HEK293T (cell line): ENCODE data around the gene DDI2.

Source experiments
- ARNT ChIP-seq: fragments of 450-650 bp; IDR thresholded peaks from 2 replicates; pipeline ENCODE4 v1.6.1; 2017; ENCODE audit warnings: mild to moderate bottlenecking
- BHLHE40 ChIP-seq: fragments of 450-650 bp; IDR thresholded peaks from 2 replicates; pipeline ENCODE4 v1.6.1; 2016; ENCODE audit warnings: mild to moderate bottlenecking, moderate library complexity, borderline replicate concordance
- CTBP1 ChIP-seq: fragments of 450-650 bp; IDR thresholded peaks from 2 replicates; pipeline ENCODE4 v1.6.1; 2016; ENCODE audit warnings: borderline replicate concordance
- FOXA1 ChIP-seq: fragments of 450-650 bp; IDR thresholded peaks from 2 replicates; pipeline ENCODE4 v1.6.1; 2016; ENCODE audit warnings: mild to moderate bottlenecking
- FOXK2 ChIP-seq: fragments of 450-650 bp; IDR thresholded peaks from 2 replicates; pipeline ENCODE4 v1.6.1; 2016; ENCODE audit warnings: mild to moderate bottlenecking
- FOXM1 ChIP-seq: fragments of 450-650 bp; IDR thresholded peaks from 2 replicates; pipeline ENCODE4 v1.6.1; 2017; ENCODE audit warnings: mild to moderate bottlenecking, borderline replicate concordance
- HDGF ChIP-seq: fragments of 450-650 bp; IDR thresholded peaks from 2 replicates; pipeline ENCODE4 v1.6.1; 2017; ENCODE audit warnings: antibody characterized with exemption, borderline replicate concordance
- LEF1 ChIP-seq: fragments of 450-650 bp; IDR thresholded peaks from 2 replicates; pipeline ENCODE4 v1.6.1; 2017; ENCODE audit warnings: mild to moderate bottlenecking, borderline replicate concordance
- NFRKB ChIP-seq: fragments of 450-650 bp; IDR thresholded peaks from 2 replicates; pipeline ENCODE4 v1.6.1; 2016; ENCODE audit warnings: mild to moderate bottlenecking, moderate library complexity
- PKNOX1 ChIP-seq: fragments of 450-650 bp; IDR thresholded peaks from 2 replicates; pipeline ENCODE4 v1.6.1; 2016
- SP1 ChIP-seq: fragments of 450-650 bp; IDR thresholded peaks from 2 replicates; pipeline ENCODE4 v1.6.1; 2017
- SUZ12 ChIP-seq: fragments of 450-650 bp; IDR thresholded peaks from 2 replicates; pipeline ENCODE4 v1.6.1; 2016; ENCODE audit warnings: mild to moderate bottlenecking
- TARDBP ChIP-seq: fragments of 450-650 bp; IDR thresholded peaks from 2 replicates; pipeline ENCODE4 v1.6.1; 2016
- ZNF384 ChIP-seq: fragments of 450-650 bp; IDR thresholded peaks from 2 replicates; pipeline ENCODE4 v1.6.1; 2016

- TF ChIP-seq HDGF (no peak), NFRKB (no peak), SP1 (no peak), LEF1 (no peak), SUZ12 (no peak), PKNOX1 (no peak), ARNT (no peak), ZNF384 (no peak), TARDBP (no peak), FOXA1 (no peak), FOXK2 (no peak), FOXM1 (no peak), CTBP1 (no peak), BHLHE40 (no peak)
Measured at GRCh38 chr1:15573477-15573876, 43.8 kb upstream of the DDI2 start.
